ENCODE data around the gene CCL19. TPM values are rescaled to one million over a fixed set of nuclear protein-coding genes. Genes with fewer than 3 reads are reported as not detected.

CCL19 gene
- total and polyA plus RNA-seq, 2 experiments from 2014 or later: not detected

DNA sequence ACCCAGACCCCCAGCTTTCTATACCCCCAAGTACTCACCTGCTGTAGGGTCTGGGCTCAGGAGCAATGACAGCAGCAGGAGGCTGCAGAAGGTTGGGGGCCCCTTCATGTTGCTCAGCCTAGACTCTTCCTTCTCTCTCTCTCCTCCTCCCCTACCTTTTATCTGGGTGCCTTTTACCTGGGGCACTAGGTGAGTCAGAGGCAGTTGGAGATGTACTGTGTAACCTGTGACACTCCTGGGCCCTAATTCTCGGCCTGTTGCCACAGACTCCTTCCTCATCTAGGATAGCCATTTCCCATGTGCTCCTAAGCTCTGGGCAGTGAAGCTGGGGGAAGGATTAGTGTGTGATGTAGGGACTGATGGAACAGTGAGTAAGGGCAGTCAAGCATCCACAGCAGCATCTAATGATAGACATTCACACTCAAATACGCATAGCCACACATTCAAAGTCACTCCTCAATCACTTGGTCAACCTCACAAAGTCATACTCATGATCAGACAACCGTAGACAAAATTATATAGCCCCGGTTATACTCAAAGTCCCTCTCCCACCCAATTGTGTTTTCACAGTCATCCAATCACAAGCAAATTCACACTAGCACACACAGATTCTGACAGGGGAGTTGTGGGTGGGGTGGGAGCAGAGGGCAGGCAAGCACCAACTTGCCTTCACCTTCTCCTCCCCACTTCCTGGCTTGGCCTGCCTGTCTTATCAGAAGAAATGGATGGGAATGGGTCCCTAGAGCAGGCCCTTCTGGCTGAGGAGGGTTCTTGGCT lies 28.4 kb downstream of the CCL19 start, which contains the start of gene CCL27 (continued):
- TF ChIP-seq, protein P1, sequence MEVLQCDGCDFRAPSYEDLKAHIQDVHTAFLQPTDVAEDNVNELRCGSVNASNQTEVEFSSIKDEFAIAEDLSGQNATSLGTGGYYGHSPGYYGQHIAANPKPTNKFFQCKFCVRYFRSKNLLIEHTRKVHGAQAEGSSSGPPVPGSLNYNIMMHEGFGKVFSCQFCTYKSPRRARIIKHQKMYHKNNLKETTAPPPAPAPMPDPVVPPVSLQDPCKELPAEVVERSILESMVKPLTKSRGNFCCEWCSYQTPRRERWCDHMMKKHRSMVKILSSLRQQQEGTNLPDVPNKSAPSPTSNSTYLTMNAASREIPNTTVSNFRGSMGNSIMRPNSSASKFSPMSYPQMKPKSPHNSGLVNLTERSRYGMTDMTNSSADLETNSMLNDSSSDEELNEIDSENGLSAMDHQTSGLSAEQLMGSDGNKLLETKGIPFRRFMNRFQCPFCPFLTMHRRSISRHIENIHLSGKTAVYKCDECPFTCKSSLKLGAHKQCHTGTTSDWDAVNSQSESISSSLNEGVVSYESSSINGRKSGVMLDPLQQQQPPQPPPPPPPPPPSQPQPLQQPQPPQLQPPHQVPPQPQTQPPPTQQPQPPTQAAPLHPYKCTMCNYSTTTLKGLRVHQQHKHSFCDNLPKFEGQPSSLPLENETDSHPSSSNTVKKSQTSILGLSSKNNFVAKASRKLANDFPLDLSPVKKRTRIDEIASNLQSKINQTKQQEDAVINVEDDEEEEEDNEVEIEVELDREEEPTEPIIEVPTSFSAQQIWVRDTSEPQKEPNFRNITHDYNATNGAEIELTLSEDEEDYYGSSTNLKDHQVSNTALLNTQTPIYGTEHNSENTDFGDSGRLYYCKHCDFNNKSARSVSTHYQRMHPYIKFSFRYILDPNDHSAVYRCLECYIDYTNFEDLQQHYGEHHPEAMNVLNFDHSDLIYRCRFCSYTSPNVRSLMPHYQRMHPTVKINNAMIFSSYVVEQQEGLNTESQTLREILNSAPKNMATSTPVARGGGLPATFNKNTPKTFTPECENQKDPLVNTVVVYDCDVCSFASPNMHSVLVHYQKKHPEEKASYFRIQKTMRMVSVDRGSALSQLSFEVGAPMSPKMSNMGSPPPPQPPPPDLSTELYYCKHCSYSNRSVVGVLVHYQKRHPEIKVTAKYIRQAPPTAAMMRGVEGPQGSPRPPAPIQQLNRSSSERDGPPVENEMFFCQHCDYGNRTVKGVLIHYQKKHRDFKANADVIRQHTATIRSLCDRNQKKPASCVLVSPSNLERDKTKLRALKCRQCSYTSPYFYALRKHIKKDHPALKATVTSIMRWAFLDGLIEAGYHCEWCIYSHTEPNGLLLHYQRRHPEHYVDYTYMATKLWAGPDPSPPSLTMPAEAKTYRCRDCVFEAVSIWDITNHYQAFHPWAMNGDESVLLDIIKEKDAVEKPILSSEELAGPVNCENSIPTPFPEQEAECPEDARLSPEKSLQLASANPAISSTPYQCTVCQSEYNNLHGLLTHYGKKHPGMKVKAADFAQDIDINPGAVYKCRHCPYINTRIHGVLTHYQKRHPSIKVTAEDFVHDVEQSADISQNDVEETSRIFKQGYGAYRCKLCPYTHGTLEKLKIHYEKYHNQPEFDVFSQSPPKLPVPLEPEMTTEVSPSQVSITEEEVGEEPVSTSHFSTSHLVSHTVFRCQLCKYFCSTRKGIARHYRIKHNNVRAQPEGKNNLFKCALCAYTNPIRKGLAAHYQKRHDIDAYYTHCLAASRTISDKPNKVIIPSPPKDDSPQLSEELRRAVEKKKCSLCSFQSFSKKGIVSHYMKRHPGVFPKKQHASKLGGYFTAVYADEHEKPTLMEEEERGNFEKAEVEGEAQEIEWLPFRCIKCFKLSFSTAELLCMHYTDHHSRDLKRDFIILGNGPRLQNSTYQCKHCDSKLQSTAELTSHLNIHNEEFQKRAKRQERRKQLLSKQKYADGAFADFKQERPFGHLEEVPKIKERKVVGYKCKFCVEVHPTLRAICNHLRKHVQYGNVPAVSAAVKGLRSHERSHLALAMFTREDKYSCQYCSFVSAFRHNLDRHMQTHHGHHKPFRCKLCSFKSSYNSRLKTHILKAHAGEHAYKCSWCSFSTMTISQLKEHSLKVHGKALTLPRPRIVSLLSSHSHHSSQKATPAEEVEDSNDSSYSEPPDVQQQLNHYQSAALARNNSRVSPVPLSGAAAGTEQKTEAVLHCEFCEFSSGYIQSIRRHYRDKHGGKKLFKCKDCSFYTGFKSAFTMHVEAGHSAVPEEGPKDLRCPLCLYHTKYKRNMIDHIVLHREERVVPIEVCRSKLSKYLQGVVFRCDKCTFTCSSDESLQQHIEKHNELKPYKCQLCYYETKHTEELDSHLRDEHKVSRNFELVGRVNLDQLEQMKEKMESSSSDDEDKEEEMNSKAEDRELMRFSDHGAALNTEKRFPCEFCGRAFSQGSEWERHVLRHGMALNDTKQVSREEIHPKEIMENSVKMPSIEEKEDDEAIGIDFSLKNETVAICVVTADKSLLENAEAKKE (CRISPR knock-in tag; IDR thresholded peaks at IDR 0.05): no peak
- TF ChIP-seq JUNB (IDR thresholded peaks at IDR 0.05; ENCODE audit: unreplicated experiment) (no peak), CREB1 (CRISPR knock-in tag; IDR thresholded peaks at IDR 0.05; ENCODE audit: low read depth) (no peak), POLR2AphosphoS5 (IDR thresholded peaks at IDR 0.05; ENCODE audit: low read depth) (no peak)
- TF ChIP-seq, protein P2, sequence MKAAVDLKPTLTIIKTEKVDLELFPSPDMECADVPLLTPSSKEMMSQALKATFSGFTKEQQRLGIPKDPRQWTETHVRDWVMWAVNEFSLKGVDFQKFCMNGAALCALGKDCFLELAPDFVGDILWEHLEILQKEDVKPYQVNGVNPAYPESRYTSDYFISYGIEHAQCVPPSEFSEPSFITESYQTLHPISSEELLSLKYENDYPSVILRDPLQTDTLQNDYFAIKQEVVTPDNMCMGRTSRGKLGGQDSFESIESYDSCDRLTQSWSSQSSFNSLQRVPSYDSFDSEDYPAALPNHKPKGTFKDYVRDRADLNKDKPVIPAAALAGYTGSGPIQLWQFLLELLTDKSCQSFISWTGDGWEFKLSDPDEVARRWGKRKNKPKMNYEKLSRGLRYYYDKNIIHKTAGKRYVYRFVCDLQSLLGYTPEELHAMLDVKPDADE (IDR thresholded peaks at IDR 0.05): no peak
- TF ChIP-seq, protein P3, sequence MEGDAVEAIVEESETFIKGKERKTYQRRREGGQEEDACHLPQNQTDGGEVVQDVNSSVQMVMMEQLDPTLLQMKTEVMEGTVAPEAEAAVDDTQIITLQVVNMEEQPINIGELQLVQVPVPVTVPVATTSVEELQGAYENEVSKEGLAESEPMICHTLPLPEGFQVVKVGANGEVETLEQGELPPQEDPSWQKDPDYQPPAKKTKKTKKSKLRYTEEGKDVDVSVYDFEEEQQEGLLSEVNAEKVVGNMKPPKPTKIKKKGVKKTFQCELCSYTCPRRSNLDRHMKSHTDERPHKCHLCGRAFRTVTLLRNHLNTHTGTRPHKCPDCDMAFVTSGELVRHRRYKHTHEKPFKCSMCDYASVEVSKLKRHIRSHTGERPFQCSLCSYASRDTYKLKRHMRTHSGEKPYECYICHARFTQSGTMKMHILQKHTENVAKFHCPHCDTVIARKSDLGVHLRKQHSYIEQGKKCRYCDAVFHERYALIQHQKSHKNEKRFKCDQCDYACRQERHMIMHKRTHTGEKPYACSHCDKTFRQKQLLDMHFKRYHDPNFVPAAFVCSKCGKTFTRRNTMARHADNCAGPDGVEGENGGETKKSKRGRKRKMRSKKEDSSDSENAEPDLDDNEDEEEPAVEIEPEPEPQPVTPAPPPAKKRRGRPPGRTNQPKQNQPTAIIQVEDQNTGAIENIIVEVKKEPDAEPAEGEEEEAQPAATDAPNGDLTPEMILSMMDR (conservative IDR thresholded peaks at IDR 0.05; ENCODE audit: low read depth in 2 of 2): no peak

Data from GM23338 (cell line).